ENCODE measurements around the gene SNRNP40.

DNA sequence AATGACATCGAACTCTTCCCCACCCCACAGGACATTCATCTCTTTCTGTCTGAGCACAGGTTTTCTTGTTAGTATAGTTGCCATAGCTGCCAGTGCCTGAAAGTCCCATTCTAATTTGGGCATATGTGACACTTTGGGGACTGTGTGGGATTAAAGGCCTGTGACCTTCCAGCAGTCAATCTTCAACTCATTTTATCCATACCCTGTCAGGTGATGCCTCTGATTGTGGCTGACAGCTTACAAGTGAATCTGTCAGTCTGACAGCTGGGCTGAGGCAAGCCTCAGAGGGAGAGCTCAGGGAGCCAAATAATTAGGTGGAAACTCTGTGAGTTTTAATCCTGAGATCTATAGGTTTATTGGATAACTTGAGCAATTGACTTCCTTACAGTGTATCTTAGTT, 29.9 kb upstream of the SNRNP40 start:
- TF ChIP-seq GATA2 (IDR thresholded peaks at IDR 0.05; ENCODE audit: low read depth, low read length) = no peak
- no peak for TF ChIP-seq GATA3 (IDR thresholded peaks at IDR 0.05; ENCODE audit: low read depth, low read length)

Measured in SH-SY5Y (cell line).